AML-193 (cell line): ENCODE results near the gene BPGM.

Experiments
- DNase-seq, 2 experiments: peaks; one replicate each; lab custom pipeline; 2025; lab: John Stamatoyannopoulos, UW

BPGM gene

DNA sequence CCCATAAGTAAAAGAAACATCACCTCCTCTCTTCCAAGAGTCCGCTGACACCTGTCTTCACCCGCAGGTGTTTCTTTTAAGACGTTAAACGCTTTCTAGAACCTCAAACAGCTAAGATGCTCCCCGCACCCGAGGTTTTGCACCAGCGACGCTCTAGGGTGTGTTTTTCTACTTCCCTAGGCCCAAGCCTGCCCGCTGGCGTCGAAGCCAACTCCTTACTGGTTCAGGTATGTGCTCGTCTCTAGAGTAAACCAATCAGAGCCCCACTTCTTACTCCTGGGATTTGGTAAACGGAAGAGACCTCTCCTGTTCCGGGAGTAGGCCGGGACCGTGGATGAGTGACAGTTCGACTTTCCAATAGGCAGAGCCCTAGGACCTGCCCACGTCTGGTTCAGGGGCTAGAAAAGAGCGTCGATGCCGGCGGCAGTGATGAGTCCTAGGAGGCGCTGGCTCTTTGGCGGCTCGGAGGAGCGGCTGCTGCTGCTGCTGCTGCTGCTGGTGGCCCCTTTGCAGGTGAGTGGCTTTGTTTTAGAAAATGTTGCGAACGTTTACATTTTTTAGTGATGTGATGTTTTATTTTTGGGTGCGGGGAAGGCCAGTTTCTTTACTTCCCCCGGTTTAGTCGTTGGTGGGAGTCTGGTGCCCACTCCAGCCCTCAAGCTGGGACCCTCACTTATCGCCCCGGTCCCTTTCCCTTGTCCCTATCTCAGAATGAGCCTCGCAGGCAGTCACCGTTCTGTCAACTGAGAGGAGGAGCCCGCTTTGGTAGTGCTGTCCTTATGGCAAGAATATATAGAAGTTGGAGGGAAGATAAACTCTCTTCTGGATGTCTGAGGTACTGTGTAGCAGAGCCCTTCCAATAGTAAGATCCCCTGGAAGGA is at the start of gene BPGM:
TSS of gene BPGM (plus strand) at position 429 of the 881 bp plus-strand sequence. CDS start 14,655 bp downstream, outside the sequence.
- peak; percentile 98 to 99 for DNase-seq

DNA sequence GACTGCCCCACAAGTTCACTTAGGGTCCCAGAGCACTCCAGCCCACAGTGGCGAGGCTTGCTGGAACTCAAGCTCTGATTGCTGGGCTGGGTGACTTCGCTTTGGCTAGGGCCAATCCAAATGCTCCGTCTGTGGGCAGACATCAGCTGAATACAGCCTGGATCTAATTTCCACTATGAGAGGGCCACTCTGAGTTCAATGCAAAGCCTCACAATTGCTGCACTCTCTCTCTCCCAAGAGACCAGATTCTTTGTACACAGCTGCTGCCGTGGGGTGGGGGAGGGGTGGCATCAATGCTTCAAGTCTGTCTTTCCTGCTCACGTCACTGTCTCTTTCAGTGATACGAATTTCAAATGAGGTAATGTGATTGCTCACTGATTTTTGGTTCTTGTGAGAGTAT is 47.3 kb upstream of the BPGM start:
- DNase-seq, result no peak

DNA sequence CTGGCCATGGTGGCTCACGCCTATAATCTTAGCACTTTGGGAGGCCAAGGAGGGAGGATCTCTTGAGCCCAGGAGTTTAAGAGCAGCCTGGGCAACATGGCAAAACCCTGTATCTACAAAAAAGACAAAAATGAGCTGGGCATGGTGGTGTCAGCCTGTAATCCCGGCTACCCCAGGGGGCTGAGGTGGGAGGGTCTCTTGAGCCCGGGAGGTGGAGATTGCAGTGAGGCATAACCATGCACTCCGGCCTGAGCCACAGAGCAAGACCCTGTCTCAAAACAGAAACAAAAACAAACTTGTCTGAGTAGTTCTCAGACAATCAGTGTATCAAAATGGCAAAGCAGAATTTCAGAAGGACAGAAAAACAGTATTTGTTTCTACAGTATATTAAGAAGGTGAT is 45.2 kb upstream of the BPGM start:
- no peak for DNase-seq

DNA sequence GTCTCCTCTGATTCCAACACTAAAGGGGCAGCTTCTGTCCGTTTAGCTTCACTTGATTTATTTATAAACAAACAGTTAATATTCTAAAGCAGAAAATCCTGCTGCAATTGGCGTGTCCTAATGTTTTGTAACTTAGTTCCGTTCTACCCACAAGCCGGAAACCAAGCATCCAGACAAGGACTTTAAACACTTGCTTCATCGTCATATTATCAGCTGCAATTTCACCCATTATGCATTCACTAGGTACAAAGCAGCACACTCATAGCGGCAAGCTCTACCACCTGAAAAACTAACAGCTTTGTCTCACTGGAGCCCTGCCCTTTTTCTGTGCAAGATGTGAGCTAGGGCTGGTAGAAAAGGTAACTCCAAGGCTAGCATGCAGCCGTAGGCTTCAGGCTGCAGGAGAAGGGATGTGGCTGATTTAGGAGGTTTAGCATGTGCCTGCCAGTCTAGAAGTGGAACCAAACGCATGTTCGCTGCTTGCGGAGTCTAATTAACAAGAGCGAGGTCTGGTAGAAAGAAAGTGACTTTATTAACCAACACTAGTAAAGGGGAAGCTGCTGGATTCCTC is 43.7 kb upstream of the BPGM start:
- DNase-seq, result no peak

DNA sequence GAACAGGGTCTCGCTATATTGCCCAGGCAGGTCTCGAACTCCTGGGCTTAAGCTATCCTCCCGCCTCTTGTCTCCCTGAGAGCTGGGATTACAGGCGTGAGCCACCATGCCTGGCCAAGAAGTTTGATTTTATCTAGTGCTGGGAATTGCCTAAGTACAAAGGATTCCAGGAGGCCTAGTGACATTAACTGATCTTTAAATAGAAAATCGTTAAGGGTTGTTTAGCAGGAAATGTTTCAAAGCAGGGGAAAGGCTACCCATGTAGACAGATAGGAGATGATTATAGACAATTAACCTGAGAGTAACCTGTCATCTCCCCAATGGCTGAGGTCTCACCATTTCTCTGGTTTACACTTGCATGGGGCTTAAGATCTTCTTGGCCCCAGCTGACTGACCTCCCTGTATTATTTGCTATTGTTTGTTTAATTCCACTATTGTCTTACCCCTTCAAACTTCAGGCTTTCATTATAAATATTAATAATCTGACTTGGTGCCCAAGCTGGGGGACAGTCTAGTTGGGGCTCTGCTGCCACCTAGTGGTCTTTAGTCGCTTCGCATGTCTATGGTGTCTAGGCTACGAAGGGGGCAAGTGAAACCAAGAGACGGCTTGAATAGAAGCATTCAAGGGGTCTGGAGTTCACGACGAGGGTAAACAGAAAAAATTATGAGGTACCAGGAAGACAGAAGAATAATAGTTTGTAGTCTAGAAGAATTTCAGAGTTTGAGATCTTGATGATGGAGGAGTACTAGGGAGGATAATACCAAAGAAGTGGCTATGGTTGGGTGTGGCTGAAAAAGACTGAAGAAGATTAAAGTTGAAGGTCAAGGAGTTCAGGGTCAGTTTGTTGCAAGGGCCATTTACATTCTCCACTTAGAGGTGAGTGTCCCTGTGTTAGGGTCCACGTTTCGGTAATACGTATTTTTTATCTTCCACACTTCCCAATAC is 40.4 kb upstream of the BPGM start:
- DNase-seq, result peak; percentile 37 to 47

DNA sequence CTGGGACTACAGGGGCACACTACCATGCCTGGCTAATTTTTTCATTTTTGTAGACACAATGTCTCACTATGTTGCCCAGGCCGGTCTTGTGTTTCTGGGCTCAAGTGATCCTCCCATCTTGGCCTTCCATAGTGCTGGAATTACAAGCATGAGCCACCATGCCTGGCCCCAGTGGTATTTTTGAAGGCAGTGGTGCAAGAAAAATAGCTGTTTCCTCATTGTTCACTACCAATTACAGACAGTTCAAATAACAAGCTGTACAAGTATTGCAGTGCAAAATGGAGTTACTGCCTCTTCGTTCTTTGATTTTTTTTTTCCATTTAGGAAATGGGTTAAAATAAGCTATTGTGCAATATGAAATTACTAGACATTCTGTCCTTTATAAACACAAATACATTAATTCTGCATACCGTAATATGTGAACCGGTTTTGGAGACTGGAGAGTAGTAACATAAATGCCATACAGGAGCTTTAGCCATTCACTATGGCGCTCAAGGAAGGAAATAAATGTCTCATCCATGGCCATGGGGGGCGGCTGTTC is 35.0 kb upstream of the BPGM start:
- no peak for DNase-seq

DNA sequence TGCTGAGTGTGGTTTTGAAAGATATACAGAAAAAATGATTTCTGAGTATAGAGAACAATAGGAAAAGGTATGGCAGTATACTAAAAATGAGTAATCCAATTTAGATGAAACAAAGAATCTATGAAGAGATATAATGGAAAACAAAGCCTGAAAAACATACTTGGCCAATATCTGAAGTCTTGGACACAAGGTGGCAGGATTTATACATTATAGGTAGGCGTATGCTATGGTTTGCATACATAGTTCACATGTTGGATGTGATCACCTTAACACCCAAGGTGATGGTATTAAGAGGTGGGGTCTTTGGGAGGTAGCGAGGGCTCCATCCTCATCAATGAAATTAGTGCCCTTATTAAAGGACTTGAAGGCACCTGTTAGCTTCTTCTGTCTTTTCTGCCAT is 34.5 kb upstream of the BPGM start:
- DNase-seq, result peak in 1 of 2 experiments; percentile 1

DNA sequence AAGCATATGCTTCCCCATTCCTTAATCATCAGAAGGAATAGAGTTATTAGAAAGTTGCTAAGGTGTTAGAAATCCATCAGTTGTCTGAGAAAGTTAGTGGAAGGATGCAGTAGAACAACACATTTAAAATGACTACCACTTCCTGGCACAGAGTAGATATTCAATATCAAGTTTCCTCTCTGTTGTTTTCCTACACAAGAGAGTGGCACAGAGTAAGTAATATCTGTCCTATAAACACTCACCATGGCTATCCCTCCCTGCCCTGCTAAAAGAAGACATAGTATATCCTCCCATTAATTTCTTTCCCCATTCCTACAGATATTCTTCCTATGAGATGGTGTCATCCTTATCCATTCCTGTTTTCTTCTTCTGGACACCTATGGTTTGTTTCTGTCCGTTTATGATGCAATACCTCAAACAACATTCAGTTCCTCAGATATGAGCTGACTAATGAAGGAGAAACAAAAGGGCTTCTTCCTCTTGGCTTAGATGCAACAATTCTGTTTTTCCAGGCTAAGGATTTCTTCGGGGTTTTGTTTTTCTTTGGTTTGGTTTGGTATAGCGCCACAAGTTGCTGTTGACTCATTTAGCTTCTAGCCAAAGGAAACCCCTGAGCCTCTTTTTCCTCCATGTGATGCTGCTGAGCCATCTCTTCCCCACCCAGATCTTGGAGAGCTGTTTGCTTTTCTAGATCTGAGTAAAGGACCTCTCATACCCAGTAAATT is 32.9 kb upstream of the BPGM start:
- DNase-seq, result peak; percentile 43 to 53

DNA sequence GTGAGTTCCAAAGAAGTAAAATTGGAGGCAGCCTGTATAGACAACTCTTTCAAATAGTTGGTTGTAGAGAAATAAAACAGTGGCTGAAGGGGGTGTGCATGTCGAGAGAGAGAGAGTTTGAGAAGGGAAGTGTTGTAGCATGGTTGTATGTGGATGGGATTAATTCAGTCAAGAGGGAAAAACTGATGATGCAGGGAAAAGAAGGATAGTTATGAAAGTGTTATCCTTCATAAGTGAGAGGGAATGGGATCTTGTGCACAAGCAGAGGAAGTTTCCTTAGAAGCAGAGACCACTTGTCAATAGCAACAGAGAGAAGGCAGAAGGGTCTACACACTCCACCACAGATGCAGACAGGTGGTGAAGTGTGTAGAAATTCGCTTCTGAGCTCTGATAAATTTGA is 30.0 kb upstream of the BPGM start:
- DNase-seq, result no peak

DNA sequence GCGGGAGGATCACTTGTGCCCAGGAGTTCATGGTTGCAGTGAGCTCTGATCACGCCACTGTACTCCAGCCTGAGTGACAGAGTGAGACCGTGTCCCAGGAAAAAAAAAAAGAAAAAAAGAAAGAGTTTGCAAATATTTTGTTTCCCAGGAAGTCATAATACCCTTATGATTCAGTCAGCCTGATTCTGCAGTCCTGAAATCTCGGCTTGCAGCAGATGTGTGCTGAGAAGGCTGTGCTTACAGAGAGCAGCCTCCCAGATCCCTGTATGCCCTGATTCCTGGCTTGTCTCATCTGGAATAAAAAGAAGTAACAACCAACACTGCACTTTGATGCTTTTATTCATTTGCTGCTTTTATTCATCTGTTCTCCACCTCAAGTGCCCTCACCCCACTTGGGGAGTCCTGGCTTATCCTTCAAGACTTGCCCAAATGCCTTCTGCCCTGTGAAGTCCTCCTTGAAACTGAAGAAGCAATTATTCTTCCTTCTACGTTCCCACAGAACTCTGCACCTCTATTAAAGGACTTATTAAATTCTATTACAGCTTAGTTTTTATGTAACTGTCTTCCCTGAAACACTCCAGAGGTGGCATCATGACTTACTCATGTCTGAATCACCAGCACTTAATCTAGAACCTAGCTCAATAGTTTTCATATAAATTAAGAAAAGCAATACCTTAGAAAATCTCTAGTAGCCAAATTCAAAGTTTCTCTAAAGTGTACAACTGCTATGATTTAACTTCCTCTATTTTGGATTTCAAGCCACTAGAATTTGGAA is 27.7 kb upstream of the BPGM start:
- peak in 1 of 2 experiments; percentile 19 for DNase-seq

DNA sequence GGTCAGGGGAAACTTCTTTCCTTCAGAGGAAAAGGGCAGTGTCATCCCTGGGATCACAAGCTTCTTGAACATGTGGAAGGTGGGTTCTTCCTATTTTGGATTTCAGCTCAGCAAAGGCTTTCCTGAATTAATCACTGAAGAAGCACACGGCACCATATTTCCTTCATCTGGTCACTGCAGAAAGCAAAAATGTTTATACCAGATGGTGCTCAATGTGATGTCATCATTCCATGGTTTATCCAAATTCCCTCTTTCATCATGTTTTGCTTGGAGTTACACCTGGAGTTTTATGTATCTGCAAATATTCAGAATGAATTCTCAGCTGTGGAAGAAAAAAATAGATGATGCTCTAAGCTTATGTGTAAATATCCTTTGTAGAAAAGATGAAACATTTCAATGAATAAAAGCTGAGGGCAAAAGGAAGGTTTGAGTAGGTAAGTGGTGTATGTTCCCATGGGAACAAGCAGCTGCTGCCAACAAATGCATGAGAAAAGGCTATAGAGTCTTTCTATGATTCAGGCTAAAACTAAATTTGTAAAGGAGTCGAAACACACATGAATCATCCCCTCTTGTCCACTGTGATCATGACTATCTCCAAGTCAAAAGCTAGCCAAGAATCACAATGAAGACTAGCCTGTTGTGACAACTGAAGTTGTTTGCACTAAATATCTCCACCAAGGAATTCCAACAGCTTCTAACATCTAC is 26.9 kb upstream of the BPGM start:
- no peak for DNase-seq

DNA sequence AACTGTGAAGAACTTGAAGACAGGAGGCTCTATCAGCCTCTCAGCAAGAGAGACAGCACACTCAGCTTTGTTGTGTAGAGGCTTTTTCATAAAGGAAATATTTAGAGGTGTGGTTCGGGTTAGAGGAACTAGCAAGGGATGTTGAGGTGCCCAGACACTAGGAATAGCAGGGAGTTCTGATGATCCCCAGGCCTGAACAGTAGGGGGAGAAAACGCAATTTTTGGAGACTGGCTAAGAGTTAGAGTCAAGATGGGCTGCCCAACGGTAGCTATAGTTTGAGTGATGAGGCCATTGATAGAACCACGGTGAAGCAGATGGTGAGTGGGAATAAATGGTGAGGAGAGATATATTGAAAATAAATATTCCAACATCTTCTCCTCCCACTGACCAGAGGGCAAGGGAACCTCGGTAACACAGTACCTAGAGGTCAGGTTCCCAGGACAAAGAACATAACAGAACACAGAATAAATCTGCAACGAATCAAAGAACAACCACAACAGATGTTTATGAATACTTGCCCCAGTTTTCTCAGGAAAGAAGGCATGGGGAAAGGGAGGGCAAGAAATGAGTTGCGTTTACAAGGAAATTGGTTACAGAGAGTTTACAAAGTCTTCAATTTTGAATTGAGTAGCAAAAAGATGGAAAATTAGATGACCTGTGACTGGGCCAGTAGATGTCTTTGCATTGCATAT is 24.2 kb upstream of the BPGM start:
- DNase-seq, result no peak

DNA sequence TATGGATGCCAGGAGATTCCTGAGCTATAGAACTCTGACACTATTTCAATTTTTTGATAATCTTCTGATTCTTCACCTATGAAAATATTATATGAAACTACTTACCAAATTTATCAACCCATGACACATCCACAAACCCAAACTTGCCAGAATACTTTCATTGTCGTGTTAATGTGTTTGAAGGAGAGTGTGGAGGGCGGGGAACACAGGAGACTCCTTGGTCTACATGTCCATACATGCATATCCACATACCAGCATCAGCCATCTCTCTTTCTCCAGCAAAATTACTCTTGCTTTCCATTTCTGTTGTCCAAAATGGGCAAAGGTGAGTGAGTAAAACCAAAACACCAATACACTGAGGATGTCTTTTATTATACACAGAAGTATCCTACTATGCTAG is 23.5 kb upstream of the BPGM start:
- no peak for DNase-seq

DNA sequence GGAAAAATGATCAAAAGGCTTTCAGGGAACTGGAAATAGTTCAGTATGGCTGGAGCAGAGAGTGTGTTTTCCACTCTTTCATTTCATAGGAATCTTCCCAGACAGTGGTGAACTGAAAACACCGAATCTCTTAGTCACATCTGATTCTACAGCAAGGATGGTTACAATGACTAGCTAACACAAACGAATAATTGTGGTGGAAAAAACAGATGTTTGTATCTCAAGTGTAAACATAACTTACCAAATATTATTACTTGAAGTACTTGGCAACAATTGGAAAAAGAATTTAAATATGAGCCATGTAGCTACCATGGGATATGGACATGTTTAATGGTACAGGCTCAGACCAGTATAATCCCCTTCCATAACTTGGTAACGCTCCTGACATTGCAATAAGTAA is 21.1 kb upstream of the BPGM start:
- DNase-seq, result no peak

DNA sequence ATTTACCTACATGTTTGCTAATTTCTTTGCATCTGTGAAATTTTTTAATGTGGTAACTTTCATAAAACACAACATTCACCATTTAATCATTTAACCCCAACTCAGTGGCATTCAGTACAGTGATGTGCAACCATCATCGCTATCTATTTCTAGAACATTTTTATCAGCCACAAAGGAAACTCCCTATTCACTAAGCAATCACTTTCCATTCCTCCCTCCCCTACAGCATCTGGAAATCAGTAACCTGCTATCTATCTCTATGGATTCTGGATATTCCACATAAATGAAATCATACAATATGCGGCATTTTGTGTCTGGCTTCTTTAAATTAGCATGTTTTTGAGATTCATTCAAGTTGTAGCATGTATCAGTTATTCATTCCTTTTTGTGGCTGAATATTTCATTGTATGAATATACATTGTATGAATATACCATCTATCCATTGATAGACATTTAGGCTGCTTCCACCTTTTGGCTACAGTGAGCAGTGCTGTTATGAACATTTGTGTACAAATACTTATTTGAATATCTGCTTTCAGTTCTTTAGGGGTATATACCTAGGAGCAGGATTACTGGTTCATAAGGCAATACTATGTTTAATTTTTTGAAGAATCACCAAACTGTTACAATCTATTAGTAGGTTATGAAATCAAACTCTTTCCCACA is 19.4 kb upstream of the BPGM start:
- DNase-seq, result no peak

DNA sequence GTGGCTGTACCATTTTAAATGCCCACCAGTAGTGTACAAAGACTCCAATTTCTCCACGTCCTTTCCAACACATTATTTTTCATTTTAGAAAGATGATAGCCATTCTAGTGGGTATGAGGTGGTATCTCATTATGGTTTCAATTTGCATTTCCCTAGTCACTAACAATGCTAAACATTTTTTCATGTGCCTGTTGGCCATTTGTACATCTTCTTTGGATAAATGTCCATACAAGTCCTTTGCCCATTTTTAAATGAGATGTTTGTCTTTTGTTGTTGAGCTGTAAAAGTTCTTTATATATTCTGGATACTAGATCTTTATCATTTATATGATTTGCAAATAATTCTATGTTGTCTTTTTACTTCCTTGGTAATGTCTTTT is 18.9 kb upstream of the BPGM start:
- no peak for DNase-seq

DNA sequence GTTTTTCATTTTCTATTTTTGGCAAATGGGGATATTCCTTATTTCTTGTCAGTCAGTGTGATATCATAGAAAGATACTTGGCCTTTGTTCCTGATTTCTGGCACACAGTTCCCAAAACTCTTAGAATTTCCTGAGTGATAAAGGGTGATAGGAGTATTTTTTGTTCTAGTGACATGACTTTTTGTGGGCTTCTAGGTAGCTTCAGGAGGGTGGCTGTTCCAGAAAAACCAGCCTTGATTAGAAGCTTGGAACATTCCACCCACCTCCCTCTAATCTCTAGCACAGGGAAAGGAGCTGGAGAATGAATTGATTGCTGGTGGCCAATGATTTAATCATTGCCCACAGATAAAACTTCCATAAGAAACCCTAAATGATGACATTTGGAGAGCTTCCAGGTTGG is 17.2 kb upstream of the BPGM start:
- DNase-seq, result no peak

DNA sequence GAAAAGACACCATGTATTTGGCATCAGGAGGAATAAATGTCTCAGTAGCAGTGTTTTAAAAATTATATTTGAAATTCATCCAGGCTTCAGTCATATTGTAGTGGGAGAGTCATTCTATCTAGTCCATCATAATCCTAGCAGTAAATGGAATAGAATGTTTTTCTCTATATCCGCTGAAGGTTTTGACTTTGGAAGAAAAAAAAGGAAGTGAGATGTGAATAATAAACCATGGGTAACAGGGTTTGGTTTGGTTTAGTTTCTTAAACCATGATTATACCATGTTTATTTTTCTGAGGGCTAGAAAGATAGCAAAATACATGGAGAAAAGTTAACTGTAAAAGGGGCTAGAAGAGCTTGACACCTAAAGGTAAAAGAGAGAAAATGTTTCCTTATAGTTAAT is 16.4 kb upstream of the BPGM start:
- no peak for DNase-seq

DNA sequence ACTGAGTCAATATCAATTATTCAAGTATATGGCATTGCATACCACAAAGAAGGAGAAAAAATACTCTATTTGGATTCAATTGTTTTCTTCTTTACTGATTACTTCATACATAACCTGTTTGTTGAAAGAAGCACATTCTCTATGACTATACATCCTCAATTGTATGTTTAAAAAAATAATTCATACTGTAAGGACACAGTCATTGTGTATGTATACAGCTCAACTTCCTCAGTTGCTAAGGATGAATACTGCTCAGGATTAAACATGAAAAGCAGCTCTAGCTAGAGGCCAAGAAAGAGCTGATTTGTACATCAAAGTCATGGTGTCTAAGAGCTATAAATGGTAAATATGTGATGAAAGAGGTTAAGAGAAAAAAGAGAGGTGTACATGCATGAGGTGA is 15.8 kb upstream of the BPGM start:
- no peak for DNase-seq
